ENCODE measurements around the gene TBC1D20.
"Not testable (repeated sequence)": the region's sequence is repeated elsewhere in the genome, so short reads cannot be mapped to it uniquely, and the experiment has no call there.

Gene TBC1D20

DNA sequence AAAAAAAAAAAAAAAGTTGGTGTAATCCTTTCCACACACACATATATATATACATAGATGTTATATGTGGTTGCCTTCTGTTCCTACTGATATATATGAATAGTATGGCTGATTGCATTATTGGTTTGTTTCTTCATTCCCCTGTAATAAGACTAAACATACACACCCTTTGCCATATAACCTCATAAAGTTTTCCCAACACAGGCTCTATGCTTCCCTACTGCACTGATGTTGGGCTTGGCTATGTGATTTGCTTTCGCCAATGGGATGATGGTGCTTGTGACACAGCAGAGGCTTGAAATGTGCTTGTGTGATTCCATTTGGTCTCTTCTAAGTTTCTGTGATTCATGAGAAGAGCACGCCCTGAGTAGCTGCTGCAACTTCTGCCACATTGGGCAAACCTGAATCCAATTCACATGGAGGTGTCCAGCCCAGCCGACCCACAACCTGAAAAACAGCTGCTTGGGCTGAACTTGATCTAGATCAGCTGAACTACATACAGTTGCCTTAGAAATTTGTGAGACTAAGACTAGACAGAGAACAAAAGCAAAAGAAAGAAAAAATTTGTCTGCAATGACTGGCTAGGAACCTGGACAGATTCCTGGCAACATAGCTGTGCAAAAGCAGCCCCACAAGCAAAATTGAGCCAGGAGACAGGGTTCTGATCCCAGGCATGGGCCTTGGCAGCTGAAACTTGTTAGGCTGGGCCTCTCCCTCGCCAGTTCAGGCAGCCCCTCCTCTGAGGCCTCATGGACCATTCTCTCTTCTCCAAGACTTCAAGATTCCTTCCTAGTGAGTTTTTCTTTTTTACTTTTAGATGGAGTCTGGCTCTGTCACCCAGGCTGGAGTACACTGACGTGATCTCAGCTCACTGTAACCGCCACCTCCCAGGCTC, 13.4 kb upstream of the TBC1D20 start:
- DNase-seq = no peak

GRCh38 chr20:474581-474980, 12.2 kb upstream of the TBC1D20 start:
- DNase-seq = no peak

DNA sequence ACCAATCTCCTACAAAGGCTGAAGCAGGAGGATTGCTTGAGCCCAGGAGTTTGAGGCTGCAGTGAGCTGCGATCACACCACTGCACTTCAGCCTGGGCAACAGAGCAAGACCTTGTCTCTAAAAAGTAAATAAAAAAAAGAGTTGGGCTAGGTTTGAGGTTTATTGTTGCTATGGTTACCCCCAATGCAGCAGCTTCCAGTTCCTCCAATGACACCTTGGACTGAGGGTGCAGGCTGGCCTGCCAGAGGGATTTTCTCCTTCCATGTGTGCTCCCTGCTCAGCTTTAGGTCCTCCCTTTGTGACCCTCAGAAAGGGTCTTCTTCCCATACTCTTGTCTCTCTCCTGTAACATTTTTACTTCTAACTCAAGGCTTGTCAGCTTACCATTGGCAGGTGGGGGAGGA, 10.6 kb upstream of the TBC1D20 start:
- no peak for DNase-seq

DNA sequence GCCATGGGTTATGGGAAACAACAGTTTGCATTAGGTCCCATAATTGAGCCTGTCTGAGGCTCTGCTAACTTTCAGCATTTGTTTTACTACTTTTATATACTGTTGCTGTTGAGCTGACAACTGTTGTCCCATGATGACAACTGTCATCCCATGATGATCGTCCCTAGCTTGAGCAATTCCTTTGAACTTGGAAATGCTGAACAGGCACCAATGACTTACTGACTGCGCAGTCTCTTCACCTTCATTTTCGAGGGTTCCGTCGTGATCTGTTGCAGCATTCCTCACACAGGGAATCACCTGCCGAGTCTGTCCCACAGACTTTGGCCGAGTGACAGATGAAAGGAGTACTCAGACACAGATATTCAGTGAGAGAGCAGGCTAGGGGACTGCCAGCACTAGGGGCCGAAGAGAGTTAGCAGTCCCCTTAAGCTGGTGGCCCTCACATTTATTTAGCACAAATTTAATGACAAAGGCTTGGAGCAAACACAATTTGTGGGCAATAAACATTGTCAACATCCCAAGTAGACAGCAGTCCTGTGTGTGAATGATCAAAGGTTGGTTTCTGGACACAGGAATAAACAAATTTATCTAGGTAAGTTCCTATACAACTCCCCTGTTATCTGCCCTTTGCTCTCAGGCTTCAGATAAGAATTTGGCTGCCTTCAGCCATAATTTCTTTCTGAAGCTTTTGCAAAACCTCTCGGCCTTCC, 10.0 kb upstream of the TBC1D20 start:
- no peak for DNase-seq

GRCh38 chr20:469746-470490, 7.6 kb upstream of the TBC1D20 start:
- no peak for DNase-seq

GRCh38 chr20:467755-468154, 5.4 kb upstream of the TBC1D20 start:
- DNase-seq = no peak

GRCh38 chr20:461254-462198, 807 bp downstream of the TBC1D20 start:
- peak; percentile 29 for DNase-seq

DNA sequence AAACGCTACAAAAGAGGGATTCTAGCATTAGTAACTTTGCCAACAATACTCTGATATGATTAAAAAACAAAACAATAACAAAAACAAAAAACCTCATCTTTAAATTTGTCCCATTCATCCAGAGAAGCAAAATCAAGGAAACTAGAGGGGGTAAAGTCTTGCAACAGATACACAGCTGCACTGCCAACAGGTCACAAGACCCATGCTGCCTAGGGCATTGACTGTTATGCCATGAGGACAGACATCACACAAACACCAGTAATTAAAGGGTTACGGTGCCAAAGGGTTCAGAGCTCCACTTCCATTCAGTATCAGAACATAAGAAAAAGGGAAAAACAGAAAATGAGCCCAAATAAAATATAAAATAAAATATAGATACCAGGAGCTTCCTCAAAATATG, 1.6 kb downstream of the TBC1D20 start:
- DNase-seq = no peak

DNA sequence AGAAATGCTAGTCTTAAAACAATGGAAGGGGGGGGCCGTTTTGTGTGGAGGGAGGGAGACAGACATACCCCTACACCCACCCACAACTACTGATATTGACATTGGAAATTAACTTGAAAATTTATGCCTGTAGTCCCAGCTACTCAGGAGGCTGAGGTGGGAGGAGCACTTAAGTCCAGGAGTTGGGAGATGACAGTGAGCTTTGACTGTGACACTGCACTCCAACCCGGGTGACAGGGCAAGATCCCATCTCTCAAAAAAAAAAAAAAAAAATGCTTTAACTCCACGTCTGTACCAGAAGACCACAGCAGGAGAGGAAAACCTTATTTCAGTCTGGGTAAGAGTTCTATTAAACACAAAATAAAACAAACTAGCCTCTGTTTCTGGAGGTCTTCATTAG, 2.2 kb downstream of the TBC1D20 start:
- DNase-seq = no peak

DNA sequence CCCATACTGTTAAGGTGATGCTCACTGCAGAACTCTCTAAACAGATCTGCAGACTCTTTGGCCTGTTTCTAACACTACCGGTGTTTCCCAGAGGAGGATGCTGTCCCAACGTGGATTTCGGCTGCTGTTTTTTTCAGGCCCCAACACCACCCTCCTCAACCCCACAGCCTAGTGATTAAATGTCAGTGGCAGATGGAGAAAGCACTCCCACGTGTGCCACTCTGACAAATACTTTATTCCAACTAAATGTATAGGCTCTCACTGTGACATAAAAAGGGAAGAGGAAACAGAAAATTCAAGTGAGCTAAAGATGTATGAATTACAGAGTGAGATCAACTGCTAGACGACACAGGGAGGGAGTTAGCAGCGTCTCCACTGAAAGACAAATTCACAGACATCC, 3.6 kb downstream of the TBC1D20 start:
- DNase-seq = no peak

DNA sequence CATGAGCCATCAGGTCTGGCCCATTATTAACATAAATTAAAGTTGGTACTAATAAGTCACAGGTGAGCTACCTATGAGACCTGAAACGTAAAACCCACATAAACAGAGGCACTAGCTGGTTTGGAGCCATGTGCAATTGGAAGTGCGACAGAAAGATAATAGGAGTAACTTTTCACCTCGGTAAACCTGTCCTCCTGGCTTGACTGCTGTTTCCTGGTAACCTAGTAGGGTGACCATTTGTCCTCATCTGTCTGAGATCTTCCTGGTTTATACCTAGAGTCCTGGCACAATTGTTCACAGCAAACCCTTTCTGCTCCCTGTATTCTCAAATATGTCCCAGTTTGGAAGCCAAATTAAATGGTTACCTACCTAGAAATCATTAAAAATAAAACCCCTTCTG, 7.4 kb downstream of the TBC1D20 start:
- DNase-seq = no peak

DNA sequence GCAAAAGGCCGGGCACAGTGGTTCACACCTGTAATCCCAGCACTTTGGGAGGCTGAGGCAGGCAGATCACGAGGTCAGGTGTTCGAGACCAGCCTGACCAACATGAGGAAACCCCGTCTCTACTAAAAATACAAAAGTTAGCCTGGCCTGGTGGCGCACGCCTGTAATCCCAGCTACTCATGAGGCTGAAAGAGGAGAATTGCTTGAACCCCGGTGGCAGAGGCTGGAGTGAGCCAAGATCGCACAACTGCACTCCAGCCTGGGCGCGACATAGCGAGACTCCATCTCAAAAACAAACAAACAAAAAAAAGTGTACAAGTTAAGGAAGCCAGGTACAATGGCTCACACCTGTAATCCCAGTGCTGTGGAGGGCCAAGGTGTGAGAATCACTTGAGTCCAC, 10.3 kb downstream of the TBC1D20 start:
- not testable (repeated sequence) for DNase-seq

- DNase-seq = no peak
These were observed 16.6 kb downstream of the TBC1D20 start for GRCh38 chr20:445514-446336.

DNA sequence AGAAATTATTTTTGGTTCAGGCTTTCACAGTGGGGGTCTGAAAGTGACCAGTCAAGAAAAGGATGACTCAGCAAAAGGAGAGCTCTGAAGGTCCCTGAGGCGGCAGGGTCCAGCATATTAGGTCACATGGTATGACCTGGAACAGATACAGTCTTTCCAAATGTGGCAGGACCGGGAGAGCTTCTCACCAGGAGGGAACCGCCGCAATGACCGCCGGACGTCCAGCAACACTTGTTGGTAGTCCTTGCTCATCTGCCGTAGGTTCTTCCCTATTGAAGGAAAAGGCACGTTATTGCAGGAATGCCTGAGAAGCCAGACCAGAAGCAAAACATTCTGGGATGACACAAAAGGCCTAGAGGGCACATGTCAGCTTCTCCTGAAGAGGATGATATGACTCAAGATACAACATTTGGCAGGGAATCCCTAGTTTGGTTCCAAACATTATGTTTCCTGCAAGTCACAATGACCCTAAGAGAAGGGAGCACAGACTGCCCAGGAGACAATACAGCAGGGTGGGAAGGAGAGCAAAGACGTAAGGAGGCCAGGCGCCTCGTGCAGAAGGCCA, 17.4 kb downstream of the TBC1D20 start:
- DNase-seq = no peak

DNA sequence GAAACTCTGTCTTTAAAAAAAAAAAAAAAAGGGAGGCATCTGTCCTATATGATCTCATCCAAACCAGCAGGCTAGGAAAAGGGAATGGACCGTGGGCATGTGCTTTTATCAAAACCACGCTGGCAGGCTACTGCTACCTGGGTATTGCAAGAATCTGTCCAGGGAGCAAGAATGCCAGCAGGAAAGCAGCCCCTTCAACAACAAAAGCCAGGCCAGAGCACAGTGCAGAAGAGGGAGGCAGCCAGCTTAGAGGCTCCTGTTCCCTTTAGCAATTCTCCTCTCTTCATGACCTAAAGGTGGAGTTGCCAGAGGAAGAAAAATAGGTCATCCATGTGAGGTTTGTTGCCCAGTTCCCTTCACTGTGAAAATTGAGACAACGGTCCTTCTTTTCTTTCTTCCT, 18.2 kb downstream of the TBC1D20 start:
- no peak for DNase-seq

DNA sequence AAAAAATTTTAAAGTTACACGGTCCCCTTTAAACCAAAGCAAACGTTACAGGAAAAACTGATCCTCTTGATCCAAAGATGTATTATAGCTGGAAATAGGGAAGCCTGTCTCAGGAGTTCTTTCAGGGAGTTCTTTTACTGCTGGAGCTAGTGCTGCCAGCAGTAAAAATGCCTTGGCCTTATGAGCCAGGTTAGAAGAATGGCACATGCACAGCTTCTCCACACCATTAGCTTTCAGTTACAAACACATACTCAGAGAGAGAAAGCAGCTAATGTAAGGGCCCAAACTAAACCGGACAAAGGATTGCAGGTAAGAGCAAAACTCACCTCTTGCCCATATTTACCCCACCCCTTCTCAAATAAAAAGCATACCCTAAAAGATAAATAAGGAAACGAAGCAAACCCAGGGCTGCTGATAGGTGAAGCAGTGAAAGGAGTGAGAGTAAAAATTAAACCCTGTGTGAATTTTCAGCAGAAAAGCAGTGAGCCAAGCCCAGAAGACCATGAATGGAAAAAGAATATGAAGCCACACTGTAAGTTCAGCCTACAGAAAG, 19.0 kb downstream of the TBC1D20 start:
- no peak for DNase-seq

GRCh38 chr20:440636-441035, 21.7 kb downstream of the TBC1D20 start:
- DNase-seq = no peak

- no peak for DNase-seq
These were observed 22.2 kb downstream of the TBC1D20 start for GRCh38 chr20:440148-440547.

DNA sequence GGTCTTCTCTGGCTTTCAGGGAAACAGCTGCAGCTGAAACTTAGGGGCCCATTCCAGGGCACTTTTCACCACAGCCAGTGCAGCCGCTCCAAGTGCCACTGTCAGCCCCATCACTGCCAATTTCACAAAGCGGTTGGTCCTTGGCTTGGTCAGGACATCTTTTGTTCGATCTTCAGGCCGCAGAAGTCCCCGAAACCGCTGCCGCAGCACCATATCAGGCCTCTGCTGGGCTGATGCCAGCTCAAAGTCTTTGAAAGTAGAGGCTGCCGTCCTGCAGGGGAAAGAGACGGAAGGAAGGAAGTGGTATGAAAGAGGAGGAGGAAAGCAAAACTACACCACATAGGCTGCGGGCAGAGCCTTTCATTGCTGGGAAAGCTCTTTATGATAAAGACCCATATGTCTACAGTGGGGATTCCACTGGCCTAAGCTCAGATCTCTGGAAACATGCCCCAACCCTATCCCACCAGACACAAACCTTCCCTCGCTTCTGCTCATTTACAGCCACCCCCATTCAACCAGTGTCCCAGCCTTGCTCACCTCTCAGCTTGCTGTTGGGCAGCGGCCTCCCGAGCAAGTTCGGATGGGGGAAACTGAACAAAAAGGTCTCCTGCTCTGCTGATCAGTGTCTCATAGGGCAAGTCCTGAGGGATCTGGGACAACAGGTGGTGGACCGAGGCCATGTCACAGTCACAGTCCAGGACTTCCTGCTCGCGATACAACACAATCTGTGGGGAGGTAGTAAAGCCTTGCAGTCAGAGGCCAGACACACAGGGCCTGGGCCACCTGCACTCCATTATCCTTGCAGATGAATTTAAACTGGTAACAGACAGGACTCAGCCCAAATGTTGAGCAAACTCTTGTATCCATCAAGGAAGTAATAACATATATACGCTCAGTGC, 23.5 kb downstream of the TBC1D20 start:
- no peak for DNase-seq

Data from DMS79 treated with DMSO at 0.1 percent for 48 hours (cell line).